Measurements from ENCODE around the gene MAP2K5.

MAP2K5 gene

GRCh38 chr15:67678993-67679392, 136.5 kb downstream of the MAP2K5 start:
- DNase-seq = no peak

GRCh38 chr15:67680641-67681040, 138.1 kb downstream of the MAP2K5 start:
- no peak for DNase-seq

GRCh38 chr15:67685008-67685599, 142.6 kb downstream of the MAP2K5 start:
- DNase-seq = no peak

- no peak for DNase-seq
Measured at GRCh38 chr15:67685716-67686115, 143.2 kb downstream of the MAP2K5 start.

GRCh38 chr15:67690936-67691335, 148.4 kb downstream of the MAP2K5 start:
- DNase-seq = no peak

GRCh38 chr15:67691450-67691849, 148.9 kb downstream of the MAP2K5 start:
- DNase-seq = no peak

GRCh38 chr15:67692573-67692972, 150.1 kb downstream of the MAP2K5 start:
- DNase-seq = no peak

- no peak for DNase-seq
Measured at GRCh38 chr15:67696087-67696486, 153.6 kb downstream of the MAP2K5 start.

- DNase-seq = no peak
Measured at GRCh38 chr15:67700023-67700422, 157.5 kb downstream of the MAP2K5 start.

GRCh38 chr15:67701669-67702068, 159.2 kb downstream of the MAP2K5 start:
- DNase-seq = no peak

GRCh38 chr15:67707520-67708283, 165.2 kb downstream of the MAP2K5 start:
- no peak for DNase-seq

- no peak for DNase-seq
Measured at GRCh38 chr15:67708500-67708899, 166.0 kb downstream of the MAP2K5 start.

- no peak for DNase-seq
Measured at GRCh38 chr15:67715170-67715569, 172.7 kb downstream of the MAP2K5 start.

GRCh38 chr15:67716171-67716570, 173.7 kb downstream of the MAP2K5 start:
- DNase-seq = no peak

- no peak for DNase-seq
Measured at GRCh38 chr15:67717776-67718175, 175.3 kb downstream of the MAP2K5 start.

- DNase-seq = no peak
Measured at GRCh38 chr15:67719330-67719959, 176.9 kb downstream of the MAP2K5 start.

- DNase-seq = no peak
Measured at GRCh38 chr15:67720556-67721175, 178.2 kb downstream of the MAP2K5 start.

- no peak for DNase-seq
Measured at GRCh38 chr15:67722030-67722817, 179.7 kb downstream of the MAP2K5 start.

GRCh38 chr15:67723294-67724024, 181.0 kb downstream of the MAP2K5 start:
- no peak for DNase-seq

- DNase-seq = no peak
Measured at GRCh38 chr15:67724691-67725375, 182.3 kb downstream of the MAP2K5 start.

- DNase-seq = no peak
Measured at GRCh38 chr15:67730135-67730534, 187.6 kb downstream of the MAP2K5 start.
